Prostate gland (tissue), 2 donors: ENCODE results near the gene SLC22A13. TPM values are rescaled to one million over a fixed set of nuclear protein-coding genes. Genes with fewer than 3 reads are reported as not detected.

Experiments
- DNase-seq: peaks from one replicate; pipeline ENCODE4 v3.0.0-alpha.2; 2019; ENCODE audit warnings: low spot score
- H3K27ac ChIP-seq, 2 donors: fragments of 200-600 bp; sonication (generic); 2 replicates each; pipeline ENCODE4 v1.5.1; 2017 to 2019
- H3K27me3 ChIP-seq: fragments of 200-600 bp; sonication (generic); replicated peaks from 2 replicates; pipeline ENCODE4 v1.5.1; 2019; ENCODE audit not compliant: insufficient read depth
- H3K36me3 ChIP-seq, 2 donors: fragments of 200-600 bp; sonication (generic); 1 replicate in 1 of 2; 2 replicates in 1 of 2; pipeline versions ENCODE4 v1.5.1 to v1.8.1; 2017 to 2019
- H3K4me1 ChIP-seq: fragments of 200-600 bp; sonication (generic); replicated peaks from 2 replicates; pipeline ENCODE4 v1.5.1; 2019
- H3K4me3 ChIP-seq, 2 donors: fragments of 200-600 bp; sonication (generic); 2 replicates each; pipeline ENCODE4 v1.5.1; 2017 to 2019
- H3K9me3 ChIP-seq: fragments of 200-600 bp; sonication (generic); 2 replicates; pipeline ENCODE4 v1.5.1; 2017
- CTCF ChIP-seq, 4 experiments: fragments of 200-600 bp in 2 of 4; fragments of 450-650 bp in 2 of 4; sonication (generic) in 2 of 4; IDR thresholded peaks; 1 replicate in 3 of 4; 2 replicates in 1 of 4; pipeline ENCODE4 v1.5.1; 2016 to 2019; ENCODE audit warnings: antibody characterized with exemption in 4 of 4, mild to moderate bottlenecking in 2 of 4, moderate library complexity in 2 of 4
- POLR2A ChIP-seq: fragments of 450-650 bp; IDR thresholded peaks from one replicate; pipeline ENCODE4 v1.6.1; 2016; ENCODE audit warnings: antibody characterized with exemption, mild to moderate bottlenecking
- POLR2AphosphoS5 ChIP-seq: sonication (generic); formaldehyde crosslinking; IDR thresholded peaks from one replicate; pipeline ENCODE4 v1.6.1; 2017; ENCODE audit warnings: antibody characterized with exemption
- WGBS: methylation state at CpG from one replicate; pipeline ENCODE4 v1.1.5; 2018; 5-methylcytosine and 5-hydroxymethylcytosine counted together
- intact Hi-C: fragments of 100-400 bp; cut with DNase I; formaldehyde crosslinking; loops from one replicate; pipeline ENCODE4 v1.14.2; 2022
- total RNA-seq, 2 donors: library from RNA; depleted of rRNA; stranded (reverse); fragments of >200 nt; gene quantifications; one replicate each; pipeline ENCODE4 v1.1.0, GENCODE V29; 2016

Gene SLC22A13
- total RNA-seq, 2 donors from 2014 or later = 1.6 TPM; not detected in 1

DNA sequence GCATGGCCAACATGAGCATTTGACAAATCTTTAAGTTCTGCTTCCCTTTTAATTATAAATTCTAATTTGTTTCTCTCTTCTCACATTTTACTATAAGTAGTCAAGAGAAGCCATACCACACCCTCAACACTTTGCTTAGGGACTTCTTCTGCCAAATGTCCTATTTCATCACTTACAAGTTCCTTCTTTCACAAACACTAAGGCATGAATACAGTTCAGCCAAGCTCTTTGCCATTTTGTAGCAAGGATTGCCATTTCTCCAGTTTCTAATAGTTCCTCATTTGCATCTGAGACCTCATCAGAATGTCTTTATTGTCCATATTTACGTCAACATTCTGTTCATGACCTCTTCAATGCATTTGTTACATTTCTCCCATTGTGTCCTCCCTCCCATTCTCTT, 45.9 kb downstream of the SLC22A13 start:
- no peaks in the 10 kb centered on the region for H3K36me3 ChIP-seq
- H3K4me1 ChIP-seq = no peaks in the 10 kb centered on the region
- H3K4me3 ChIP-seq = no peak overlapping the region
- no peak overlapping the region for H3K27ac ChIP-seq
- no peaks in the 10 kb centered on the region for H3K27me3 ChIP-seq
- intact Hi-C loops = no loop called here
- H3K9me3 ChIP-seq = no peaks in the 10 kb centered on the region
- TF ChIP-seq POLR2A (no peak), CTCF (IDR thresholded peaks at IDR 0.05) (no peak), POLR2AphosphoS5 (no peak)
- DNase-seq = no peak
- 85% methylated on average over 1 of the region's 1 CpG for WGBS

DNA sequence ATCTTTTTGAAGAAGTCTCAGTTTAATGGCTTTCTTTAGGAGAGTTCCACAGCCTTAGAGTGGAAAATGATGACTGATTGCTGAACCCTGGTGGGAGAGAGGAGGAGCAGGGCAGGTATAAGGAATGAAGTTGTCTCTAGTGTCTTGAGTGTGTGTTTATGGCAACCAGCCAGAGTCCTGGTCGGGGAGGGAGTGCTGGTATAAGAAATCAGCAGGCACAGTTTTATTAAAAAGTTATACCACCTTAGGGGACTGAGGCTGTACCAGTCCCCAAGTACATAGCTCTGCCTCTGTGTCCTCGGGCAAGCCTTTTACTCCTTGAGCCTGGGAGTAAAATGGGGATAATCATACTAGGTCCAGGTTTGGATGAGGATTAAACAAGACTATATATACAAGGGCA, 46.3 kb downstream of the SLC22A13 start:
- H3K36me3 ChIP-seq = no peaks in the 10 kb centered on the region
- no peaks in the 10 kb centered on the region for H3K4me1 ChIP-seq
- 59% methylated on average over 2 of the region's 2 CpGs for WGBS
- H3K4me3 ChIP-seq = no peak overlapping the region
- no peak for DNase-seq
- TF ChIP-seq CTCF (IDR thresholded peaks at IDR 0.05) = no peak
- no peak for TF ChIP-seq POLR2A
- TF ChIP-seq POLR2AphosphoS5 = no peak
- H3K9me3 ChIP-seq = no peaks in the 10 kb centered on the region
- no peaks in the 10 kb centered on the region for H3K27me3 ChIP-seq
- H3K27ac ChIP-seq = no peak overlapping the region
- intact Hi-C loops = no loop called here

GRCh38 chr3:38312356-38312755, 46.7 kb downstream of the SLC22A13 start:
- H3K27ac ChIP-seq = no peak overlapping the region
- no peaks in the 10 kb centered on the region for H3K27me3 ChIP-seq
- H3K4me1 ChIP-seq = no peaks in the 10 kb centered on the region
- no peaks in the 10 kb centered on the region for H3K9me3 ChIP-seq
- H3K36me3 ChIP-seq = no peaks in the 10 kb centered on the region
- 89% methylated on average over 3 of the region's 3 CpGs for WGBS
- intact Hi-C loops = no loop called here
- H3K4me3 ChIP-seq = no peak overlapping the region
- no peak for TF ChIP-seq POLR2A
- no peak for TF ChIP-seq POLR2AphosphoS5
- TF ChIP-seq CTCF (IDR thresholded peaks at IDR 0.05) = no peak
- no peak for DNase-seq

DNA sequence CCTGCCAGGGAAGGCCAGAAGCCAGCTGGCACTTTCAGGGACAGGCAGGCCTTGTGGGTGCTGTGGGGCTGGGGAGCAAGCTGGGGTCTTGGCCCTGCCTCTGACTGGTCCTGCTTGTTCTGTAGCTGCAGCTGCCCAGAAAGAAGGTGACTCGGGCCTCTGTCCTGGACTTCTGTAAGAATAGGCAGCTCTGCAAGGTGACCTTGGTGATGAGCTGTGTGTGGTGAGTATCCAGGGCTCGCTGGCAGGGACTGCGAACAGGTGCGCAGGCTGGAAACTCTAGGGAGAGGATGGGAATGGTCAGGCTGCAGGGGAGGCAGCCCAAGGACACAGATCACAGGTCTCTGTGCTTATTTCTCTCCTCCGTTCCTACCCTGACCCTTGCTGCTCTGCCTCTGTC, 47.7 kb downstream of the SLC22A13 start:
- Histone ChIP-seq H3K27me3 (no peaks in the 10 kb centered on the region), H3K9me3 (no peaks in the 10 kb centered on the region), H3K4me1 (no peaks in the 10 kb centered on the region), H3K36me3 (no peaks in the 10 kb centered on the region), H3K27ac (no peak overlapping the region), H3K4me3 (no peak overlapping the region)
- no peak for TF ChIP-seq POLR2AphosphoS5
- no peak for TF ChIP-seq POLR2A
- no peak for TF ChIP-seq CTCF (IDR thresholded peaks at IDR 0.05)
- intact Hi-C loops = no loop called here
- no peak for DNase-seq
- WGBS = 85% methylated on average over 5 of the region's 5 CpGs

DNA sequence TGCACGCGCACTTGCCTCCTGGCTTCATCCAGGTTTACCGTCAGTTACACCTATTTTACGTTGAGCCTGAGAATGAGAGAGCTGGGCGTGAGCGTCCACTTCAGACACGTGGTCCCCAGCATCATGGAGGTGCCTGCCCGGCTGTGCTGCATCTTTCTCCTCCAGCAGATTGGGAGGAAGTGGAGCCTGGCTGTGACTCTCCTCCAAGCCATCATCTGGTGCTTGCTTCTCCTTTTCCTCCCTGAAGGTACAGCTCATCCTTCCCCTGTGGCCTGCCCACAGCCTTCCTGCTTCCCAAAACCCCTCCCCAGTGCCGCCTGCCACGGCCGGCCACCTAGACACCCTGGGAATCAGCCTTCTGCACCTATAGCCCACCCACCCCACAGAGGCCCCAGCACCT, 48.1 kb downstream of the SLC22A13 start:
- Histone ChIP-seq H3K4me1 (no peaks in the 10 kb centered on the region), H3K4me3 (no peak overlapping the region), H3K27ac (no peak overlapping the region), H3K9me3 (no peaks in the 10 kb centered on the region), H3K36me3 (no peaks in the 10 kb centered on the region), H3K27me3 (no peaks in the 10 kb centered on the region)
- intact Hi-C loops = no loop called here
- TF ChIP-seq POLR2AphosphoS5 (no peak), POLR2A (no peak), CTCF (IDR thresholded peaks at IDR 0.05) (no peak)
- WGBS = 70% methylated on average over 11 of the region's 11 CpGs
- DNase-seq = no peak
